Testis (tissue), 3 donors: ENCODE measurements around the gene ZNF888. TPM values are rescaled to one million over a fixed set of nuclear protein-coding genes. Genes with fewer than 3 reads are reported as not detected.

Experiments used
- DNase-seq: peaks from one replicate; pipeline ENCODE4 v3.0.0-alpha.2; 2019
- H3K27ac ChIP-seq, 2 donors: fragments of 200-600 bp; sonication (generic); one replicate each; pipeline ENCODE4 v1.5.1; 2019
- H3K27me3 ChIP-seq: fragments of 200-600 bp; sonication (generic); one replicate; pipeline ENCODE4 v1.5.1; 2019
- H3K36me3 ChIP-seq: fragments of 200-600 bp; sonication (generic); one replicate; pipeline ENCODE4 v1.5.1; 2017; ENCODE audit warnings: low read depth; ENCODE audit errors: missing control alignments
- H3K4me1 ChIP-seq: fragments of 200-600 bp; sonication (generic); one replicate; pipeline ENCODE4 v1.5.1; 2019
- H3K4me3 ChIP-seq, 2 donors: fragments of 200-600 bp; sonication (generic); one replicate each; pipeline ENCODE4 v1.5.1; 2017 to 2019
- H3K9me3 ChIP-seq: fragments of 200-600 bp; sonication (generic); one replicate; pipeline ENCODE4 v1.5.1; 2017
- POLR2A ChIP-seq: fragments of 450-650 bp; IDR thresholded peaks from one replicate; pipeline ENCODE4 v1.6.1; 2017; ENCODE audit warnings: antibody characterized with exemption, mild to moderate bottlenecking, moderate library complexity
- WGBS, 2 donors: methylation state at CpG; one replicate each; pipeline ENCODE4 v1.1.5; 2018; 5-methylcytosine and 5-hydroxymethylcytosine counted together
- intact Hi-C: fragments of 100-400 bp; cut with DNase I; formaldehyde crosslinking; loops from one replicate; pipeline ENCODE4 v1.15.1; 2023; ENCODE audit warnings: low total_unique reads
- polyA plus RNA-seq: library from polyadenylated mRNA; stranded (reverse); fragments of 350-450 nt; fragmentation: Illumina TruSeq; extraction: RNeasy Lipid Tissue Mini Kit (QIAGEN cat#74804); gene quantifications from one replicate; pipeline ENCODE4 v1.2.3, GENCODE V29; 2014; ENCODE audit warnings: low read depth, low replicate concordance; ENCODE audit not compliant: insufficient read depth
- total RNA-seq, 2 donors: library from RNA; depleted of rRNA; stranded (reverse); fragments of >200 nt; gene quantifications; one replicate each; pipeline ENCODE4 v1.2.3, GENCODE V29; 2016
- TF ChIP-seq, protein P1 (sequence below), 3 experiments: fragments of 450-650 bp in 2 of 3; fragments of 200-600 bp in 1 of 3; sonication (generic) in 1 of 3; IDR thresholded peaks; one replicate each; pipeline ENCODE4 v1.5.1; 2016 to 2019; ENCODE audit warnings: antibody characterized with exemption in 3 of 3, mild to moderate bottlenecking in 2 of 3, moderate library complexity in 1 of 3

The ZNF888 gene
- total and polyA plus RNA-seq, 3 donors from 2014 or later: 2.2 to 3.2 (median 2.3) TPM

DNA sequence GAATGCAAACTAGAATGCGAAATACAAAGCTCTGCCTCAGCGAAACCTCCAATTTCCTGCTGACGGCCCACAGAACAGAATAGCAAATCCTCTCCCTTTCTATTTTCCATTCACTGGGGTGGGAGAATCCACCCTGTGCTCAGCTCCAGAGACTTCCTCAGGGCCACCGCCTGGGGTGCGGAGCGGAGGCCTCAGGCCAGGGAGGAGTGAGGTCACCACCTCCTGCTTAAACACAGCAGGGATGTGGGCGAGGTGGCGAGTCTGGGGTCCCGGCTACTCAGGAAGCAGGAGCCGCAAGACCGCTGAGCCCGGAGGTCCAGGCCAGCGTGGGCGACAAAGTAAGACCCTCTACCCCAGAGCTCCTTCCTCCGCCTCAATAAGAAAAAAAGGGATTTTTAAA lies 25.1 kb downstream of the ZNF888 start:
- Histone ChIP-seq H3K27me3 (no peaks in the 10 kb centered on the region), H3K4me1 (peaks cover 4% of the 10 kb centered on the region), H3K36me3 (no peaks in the 10 kb centered on the region), H3K27ac (peak overlapping the region; percentile 73 to 84), H3K4me3 (peak overlapping the region; percentile 73 to 89), H3K9me3 (no peaks in the 10 kb centered on the region)
- DNase-seq: no peak
- 56% methylated on average over 11 to 15 of the region's 15 CpGs for WGBS, 2 donors
- intact Hi-C loops: no loop called here
- TF ChIP-seq, protein P1, sequence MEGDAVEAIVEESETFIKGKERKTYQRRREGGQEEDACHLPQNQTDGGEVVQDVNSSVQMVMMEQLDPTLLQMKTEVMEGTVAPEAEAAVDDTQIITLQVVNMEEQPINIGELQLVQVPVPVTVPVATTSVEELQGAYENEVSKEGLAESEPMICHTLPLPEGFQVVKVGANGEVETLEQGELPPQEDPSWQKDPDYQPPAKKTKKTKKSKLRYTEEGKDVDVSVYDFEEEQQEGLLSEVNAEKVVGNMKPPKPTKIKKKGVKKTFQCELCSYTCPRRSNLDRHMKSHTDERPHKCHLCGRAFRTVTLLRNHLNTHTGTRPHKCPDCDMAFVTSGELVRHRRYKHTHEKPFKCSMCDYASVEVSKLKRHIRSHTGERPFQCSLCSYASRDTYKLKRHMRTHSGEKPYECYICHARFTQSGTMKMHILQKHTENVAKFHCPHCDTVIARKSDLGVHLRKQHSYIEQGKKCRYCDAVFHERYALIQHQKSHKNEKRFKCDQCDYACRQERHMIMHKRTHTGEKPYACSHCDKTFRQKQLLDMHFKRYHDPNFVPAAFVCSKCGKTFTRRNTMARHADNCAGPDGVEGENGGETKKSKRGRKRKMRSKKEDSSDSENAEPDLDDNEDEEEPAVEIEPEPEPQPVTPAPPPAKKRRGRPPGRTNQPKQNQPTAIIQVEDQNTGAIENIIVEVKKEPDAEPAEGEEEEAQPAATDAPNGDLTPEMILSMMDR (IDR thresholded peaks at IDR 0.05): no peak
- TF ChIP-seq POLR2A: no peak

DNA sequence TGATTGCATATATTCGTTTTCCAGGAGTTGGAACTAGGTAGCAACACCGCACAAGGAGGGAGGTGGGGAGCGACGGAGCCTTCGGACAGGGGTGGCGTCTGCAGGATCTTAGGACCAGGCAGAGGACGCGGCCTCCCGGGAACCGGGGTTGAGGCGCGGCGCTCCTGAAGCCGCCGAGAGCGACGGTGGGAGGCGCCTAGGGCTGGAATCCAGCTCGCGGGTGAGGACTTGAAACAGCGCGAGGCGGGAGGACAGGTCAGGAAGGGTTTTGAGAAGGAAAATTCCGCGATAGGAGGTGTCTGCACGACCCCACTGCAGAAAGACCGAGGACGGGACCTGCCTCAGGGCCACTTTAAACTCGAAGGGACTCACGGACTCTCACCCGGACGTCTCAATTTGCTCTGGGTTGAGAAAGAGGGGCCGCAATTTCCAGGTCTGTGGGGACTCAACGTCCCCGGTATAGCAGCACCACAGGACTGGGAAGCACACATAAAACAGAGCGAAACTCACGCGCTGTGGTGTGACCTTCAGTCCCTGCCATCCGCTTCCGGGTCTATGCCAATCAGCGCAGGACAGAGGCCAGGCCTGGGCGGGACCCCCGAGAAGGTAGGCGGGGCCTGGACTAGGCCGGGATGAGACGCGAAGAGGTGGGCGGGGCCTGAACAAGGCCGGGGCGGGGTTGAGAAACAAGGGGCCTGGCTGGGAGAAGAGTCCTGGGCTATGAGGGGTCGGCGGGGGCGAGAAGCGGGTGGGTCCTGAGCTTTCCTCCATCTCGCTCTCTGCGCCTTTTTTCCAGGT lies 25.9 kb downstream of the ZNF888 start, which contains the start of gene ZNF320:
Gene ZNF320 (minus strand): TSS at position 498 of the 798 bp plus-strand sequence. CDS start 7,380 bp downstream, outside the sequence.
- intact Hi-C loops: no loop called here
- WGBS, 2 donors: 0 to 1% methylated on average over 19 to 56 of the region's 56 CpGs
- H3K36me3 ChIP-seq: no peaks in the 10 kb centered on the region
- H3K27ac ChIP-seq: peak within 1 kb of the TSS; percentile 73 to 84
- H3K9me3 ChIP-seq: no peaks in the 10 kb centered on the region
- no peaks in the 10 kb centered on the region for H3K27me3 ChIP-seq
- H3K4me3 ChIP-seq: peak within 1 kb of the TSS; percentile 73 to 89
- peaks cover 4% of the 10 kb centered on the region for H3K4me1 ChIP-seq
- DNase-seq: peak; percentile 99
- TF ChIP-seq, protein P1 (IDR thresholded peaks at IDR 0.05): no peak
- TF ChIP-seq POLR2A: no peak

DNA sequence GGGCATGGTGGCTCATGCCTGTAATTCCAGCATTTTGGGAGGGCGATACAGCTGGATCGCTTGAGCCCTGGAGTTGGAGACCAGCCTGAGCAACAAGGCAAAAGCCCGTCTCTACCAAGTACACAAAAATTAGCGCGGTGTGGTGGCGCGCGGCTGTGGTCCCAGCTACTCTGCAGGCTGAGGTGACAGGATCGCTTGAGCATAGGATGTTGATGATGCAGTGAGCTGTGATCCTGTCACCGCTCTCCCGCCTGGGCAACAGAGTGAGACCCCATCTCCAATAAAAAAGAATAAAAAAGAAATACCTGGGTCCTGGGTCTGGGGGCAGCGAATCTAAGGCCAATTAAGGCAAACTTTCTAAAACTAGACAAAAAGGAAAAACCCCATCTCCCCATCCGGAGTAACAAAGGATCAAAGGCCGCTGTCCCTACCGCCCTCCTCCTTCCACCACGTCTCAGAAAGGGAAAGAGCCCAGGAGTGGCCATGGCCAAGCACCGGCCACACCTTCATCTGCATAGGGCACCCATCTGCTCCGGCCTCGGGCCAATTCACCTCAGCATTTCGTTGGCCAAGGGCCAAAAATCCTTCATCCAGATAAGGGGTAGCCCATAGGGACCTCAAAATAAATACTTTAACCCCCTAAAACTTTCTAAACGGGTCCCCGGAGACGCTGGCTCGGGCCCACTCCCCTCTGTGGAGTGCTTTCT lies 26.6 kb downstream of the ZNF888 start:
- no peaks in the 10 kb centered on the region for H3K27me3 ChIP-seq
- H3K36me3 ChIP-seq: no peaks in the 10 kb centered on the region
- DNase-seq: peak; percentile 27
- H3K4me3 ChIP-seq: peak overlapping the region; percentile 73 to 89
- peak overlapping the region; percentile 73 to 84 for H3K27ac ChIP-seq
- TF ChIP-seq POLR2A: no peak
- TF ChIP-seq, protein P1 (IDR thresholded peaks at IDR 0.05): no peak
- H3K4me1 ChIP-seq: peaks cover 4% of the 10 kb centered on the region
- intact Hi-C loops: no loop called here
- WGBS, 2 donors: 29 to 30% methylated on average over 24 of the region's 24 CpGs
- H3K9me3 ChIP-seq: no peaks in the 10 kb centered on the region

DNA sequence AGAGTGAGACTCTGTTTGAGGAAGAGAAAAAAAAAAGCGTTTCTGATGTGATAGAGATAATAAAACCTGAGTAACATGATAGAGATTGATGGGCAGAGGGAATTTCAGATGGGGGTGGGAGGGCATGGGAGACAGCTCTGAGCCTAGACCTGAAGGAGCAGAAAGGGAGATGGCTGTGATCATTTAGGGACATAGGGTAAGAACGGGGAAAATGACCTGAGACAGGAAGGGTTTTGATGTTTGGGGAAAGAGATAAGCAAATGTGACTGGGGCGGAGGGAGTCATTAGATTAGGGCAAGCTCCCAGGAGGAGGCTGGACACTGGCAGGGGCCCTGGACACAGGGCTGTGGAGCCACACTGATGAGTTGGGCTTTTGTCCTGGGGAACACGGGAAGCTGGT lies 31.9 kb downstream of the ZNF888 start:
- peaks cover 3% of the 10 kb centered on the region for H3K4me1 ChIP-seq
- H3K4me3 ChIP-seq: no peak overlapping the region
- intact Hi-C loops: no loop called here
- no peak overlapping the region for H3K27ac ChIP-seq
- H3K9me3 ChIP-seq: no peaks in the 10 kb centered on the region
- H3K27me3 ChIP-seq: no peaks in the 10 kb centered on the region
- WGBS, 2 donors: 71 to 75% methylated on average over 4 of the region's 4 CpGs
- no peaks in the 10 kb centered on the region for H3K36me3 ChIP-seq
- DNase-seq: no peak
- TF ChIP-seq, protein P1 (IDR thresholded peaks at IDR 0.05): no peak
- TF ChIP-seq POLR2A: no peak
